Sigmoid colon (tissue), 7 donors: ENCODE data around the gene HMG20A. TPM values are rescaled to one million over a fixed set of nuclear protein-coding genes. Genes with fewer than 3 reads are reported as not detected.

ENCODE experiments used
- DNase-seq: peaks from one replicate; pipeline ENCODE4 v3.0.0-alpha.2; 2019
- H3K27ac ChIP-seq, 4 donors: fragments of 200-600 bp; sonication (generic); one replicate each; pipeline ENCODE4 v1.5.1; 2016 to 2019; ENCODE audit warnings: mild to moderate bottlenecking in 1 of 4
- H3K27me3 ChIP-seq, 3 donors: fragments of 200-600 bp; sonication (generic); one replicate each; pipeline ENCODE4 v1.5.1; 2019; ENCODE audit warnings: mild to moderate bottlenecking in 1 of 3
- H3K36me3 ChIP-seq, 4 donors: fragments of 200-600 bp; sonication (generic); one replicate each; pipeline ENCODE4 v1.5.1; 2016 to 2019
- H3K4me1 ChIP-seq, 4 donors: fragments of 200-600 bp; sonication (generic); one replicate each; pipeline ENCODE4 v1.5.1; 2017 to 2019
- H3K4me3 ChIP-seq, 4 donors: fragments of 200-600 bp; sonication (generic); one replicate each; pipeline ENCODE4 v1.5.1; 2017 to 2019; ENCODE audit warnings: mild to moderate bottlenecking in 2 of 4, moderate library complexity in 1 of 4
- H3K9me3 ChIP-seq, 4 donors: fragments of 200-600 bp in 3 of 4; sonication (generic) in 3 of 4; one replicate each; pipeline versions ENCODE4 v1.5.1 to v1.6.1; 2013 to 2019
- EP300 ChIP-seq, 4 donors: sonication (generic); formaldehyde crosslinking; IDR thresholded peaks; one replicate each; pipeline ENCODE4 v1.6.1; 2017; ENCODE audit warnings: antibody characterized with exemption in 4 of 4
- POLR2A ChIP-seq, 2 donors: fragments of 450-650 bp; IDR thresholded peaks; one replicate each; pipeline ENCODE4 v1.6.1; 2016; ENCODE audit warnings: antibody characterized with exemption in 2 of 2, mild to moderate bottlenecking in 2 of 2, moderate library complexity in 2 of 2
- POLR2AphosphoS5 ChIP-seq, 4 donors: sonication (generic); formaldehyde crosslinking; IDR thresholded peaks; one replicate each; pipeline ENCODE4 v1.6.1; 2017; ENCODE audit warnings: antibody characterized with exemption in 4 of 4
- WGBS, 2 donors: extraction: QIAGEN DNeasy Blood & Tissue Kit; methylation state at CpG; one replicate each; pipeline ENCODE4 v1.1.7; 2013; 5-methylcytosine and 5-hydroxymethylcytosine counted together
- intact Hi-C: fragments of 100-400 bp; cut with DNase I; formaldehyde crosslinking; loops from one replicate; pipeline ENCODE4 v1.15.1; 2023
- polyA plus RNA-seq, 3 donors: library from polyadenylated mRNA; stranded (reverse); fragments of 200-250 nt; gene quantifications; one replicate each; pipeline ENCODE4 v1.2.3, GENCODE V29; 2013
- total RNA-seq, 4 donors: library from RNA; depleted of rRNA; stranded (reverse); fragments of >200 nt; gene quantifications; one replicate each; pipeline ENCODE4 v1.1.0, GENCODE V29; 2016
- TF ChIP-seq, protein P1 (sequence below), 4 experiments: fragments of 450-650 bp in 3 of 4; fragments of 200-600 bp in 1 of 4; IDR thresholded peaks; one replicate each; pipeline ENCODE4 v1.5.1; 2016 to 2019; ENCODE audit warnings: antibody characterized with exemption in 4 of 4, mild to moderate bottlenecking in 3 of 4, moderate library complexity in 2 of 4
- donor health status: healthy with polysubstance abuse.
- donor health status: Bipolar disorder and iron deficiency.
- donor health status: healthy.

HMG20A gene
- total and polyA plus RNA-seq, 7 donors = 7.8 to 29.0 (median 22.5) TPM

DNA sequence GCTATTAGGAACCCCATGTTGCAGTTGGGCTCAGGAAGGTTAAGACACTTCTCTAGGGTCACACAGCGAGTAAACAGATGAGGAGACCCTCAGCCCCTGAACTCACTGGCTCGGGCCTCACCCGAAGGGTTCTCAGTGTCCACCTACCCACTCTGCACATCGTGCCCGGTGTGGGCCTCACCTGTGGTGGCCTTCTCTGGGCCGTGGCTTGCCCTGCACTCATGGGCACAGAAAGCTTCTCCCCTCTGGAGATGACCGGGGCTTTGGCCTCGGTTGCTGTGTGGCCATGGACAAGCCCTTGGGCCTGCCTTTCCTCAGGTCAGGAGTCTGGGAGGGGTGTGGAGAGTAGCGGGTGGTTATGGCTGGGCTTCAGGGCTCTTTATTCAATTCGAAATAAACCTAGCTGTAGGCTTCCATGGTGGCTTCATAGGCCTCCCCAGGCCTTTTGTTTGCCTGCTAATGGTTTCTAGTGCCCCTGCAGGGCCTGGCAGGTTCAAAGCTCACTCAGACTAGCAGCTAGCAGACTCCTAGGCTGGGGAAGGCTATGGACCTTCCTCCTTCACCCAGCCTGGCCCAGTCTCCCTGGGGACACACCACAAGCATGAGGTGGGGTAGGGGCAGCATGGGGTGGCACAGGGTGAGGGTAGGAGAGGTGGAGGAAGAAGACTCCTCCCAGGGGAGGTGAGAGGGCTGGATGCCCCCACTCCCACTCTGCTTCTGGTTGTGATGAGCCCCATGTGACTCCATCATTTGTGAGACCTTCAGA lies 108.9 kb downstream of the HMG20A start:
- no peak overlapping the region for H3K4me3 ChIP-seq
- DNase-seq = peak; percentile 32
- H3K27me3 ChIP-seq = no peaks in the 10 kb centered on the region
- 93 to 94% methylated on average over 10 of the region's 10 CpGs for WGBS, 2 donors
- intact Hi-C loops = no loop called here
- no peak for TF ChIP-seq POLR2A (IDR thresholded peaks at IDR 0.05)
- TF ChIP-seq, protein P1, sequence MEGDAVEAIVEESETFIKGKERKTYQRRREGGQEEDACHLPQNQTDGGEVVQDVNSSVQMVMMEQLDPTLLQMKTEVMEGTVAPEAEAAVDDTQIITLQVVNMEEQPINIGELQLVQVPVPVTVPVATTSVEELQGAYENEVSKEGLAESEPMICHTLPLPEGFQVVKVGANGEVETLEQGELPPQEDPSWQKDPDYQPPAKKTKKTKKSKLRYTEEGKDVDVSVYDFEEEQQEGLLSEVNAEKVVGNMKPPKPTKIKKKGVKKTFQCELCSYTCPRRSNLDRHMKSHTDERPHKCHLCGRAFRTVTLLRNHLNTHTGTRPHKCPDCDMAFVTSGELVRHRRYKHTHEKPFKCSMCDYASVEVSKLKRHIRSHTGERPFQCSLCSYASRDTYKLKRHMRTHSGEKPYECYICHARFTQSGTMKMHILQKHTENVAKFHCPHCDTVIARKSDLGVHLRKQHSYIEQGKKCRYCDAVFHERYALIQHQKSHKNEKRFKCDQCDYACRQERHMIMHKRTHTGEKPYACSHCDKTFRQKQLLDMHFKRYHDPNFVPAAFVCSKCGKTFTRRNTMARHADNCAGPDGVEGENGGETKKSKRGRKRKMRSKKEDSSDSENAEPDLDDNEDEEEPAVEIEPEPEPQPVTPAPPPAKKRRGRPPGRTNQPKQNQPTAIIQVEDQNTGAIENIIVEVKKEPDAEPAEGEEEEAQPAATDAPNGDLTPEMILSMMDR (IDR thresholded peaks at IDR 0.05) = no peak
- no peak for TF ChIP-seq EP300 (IDR thresholded peaks at IDR 0.05)
- TF ChIP-seq POLR2AphosphoS5 (IDR thresholded peaks at IDR 0.05) = no peak
- H3K9me3 ChIP-seq = no peaks in the 10 kb centered on the region
- no peaks in the 10 kb centered on the region for H3K36me3 ChIP-seq
- no peak overlapping the region for H3K27ac ChIP-seq
- H3K4me1 ChIP-seq = peaks cover 0 to 16% (median 6%) of the 10 kb centered on the region in 4 donors

DNA sequence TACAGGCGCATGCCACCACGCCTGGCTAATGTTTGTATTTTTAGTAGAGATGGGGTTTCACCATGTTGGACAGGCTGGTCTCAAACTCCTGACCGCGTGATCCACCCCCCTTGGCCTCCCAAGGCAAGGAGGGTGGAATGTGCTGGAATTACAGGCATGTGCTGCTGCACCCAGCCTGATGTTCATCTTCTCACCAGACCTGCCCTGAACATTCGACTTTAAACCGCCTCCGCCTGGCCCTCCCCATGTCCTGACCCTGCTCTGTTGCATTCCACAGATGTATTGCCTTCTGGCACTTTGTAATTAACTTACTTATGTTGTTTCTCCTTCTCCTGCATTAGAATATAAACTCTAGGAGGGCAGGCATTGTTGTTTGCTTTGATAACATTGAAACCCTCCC lies 109.9 kb downstream of the HMG20A start:
- Histone ChIP-seq H3K27me3 (no peaks in the 10 kb centered on the region), H3K36me3 (no peaks in the 10 kb centered on the region), H3K9me3 (no peaks in the 10 kb centered on the region), H3K27ac (no peak overlapping the region), H3K4me3 (no peak overlapping the region), H3K4me1 (peaks cover 0 to 16% (median 6%) of the 10 kb centered on the region in 4 donors)
- 84 to 93% methylated on average over 7 of the region's 7 CpGs for whole genome bisulfite sequencing, 2 donors
- intact Hi-C loops = no loop called here
- DNase-seq = peak; percentile 17
- TF ChIP-seq EP300 (IDR thresholded peaks at IDR 0.05) (no peak), POLR2A (IDR thresholded peaks at IDR 0.05) (no peak), POLR2AphosphoS5 (IDR thresholded peaks at IDR 0.05) (no peak)
- TF ChIP-seq, protein P1 (IDR thresholded peaks at IDR 0.05) = no peak

DNA sequence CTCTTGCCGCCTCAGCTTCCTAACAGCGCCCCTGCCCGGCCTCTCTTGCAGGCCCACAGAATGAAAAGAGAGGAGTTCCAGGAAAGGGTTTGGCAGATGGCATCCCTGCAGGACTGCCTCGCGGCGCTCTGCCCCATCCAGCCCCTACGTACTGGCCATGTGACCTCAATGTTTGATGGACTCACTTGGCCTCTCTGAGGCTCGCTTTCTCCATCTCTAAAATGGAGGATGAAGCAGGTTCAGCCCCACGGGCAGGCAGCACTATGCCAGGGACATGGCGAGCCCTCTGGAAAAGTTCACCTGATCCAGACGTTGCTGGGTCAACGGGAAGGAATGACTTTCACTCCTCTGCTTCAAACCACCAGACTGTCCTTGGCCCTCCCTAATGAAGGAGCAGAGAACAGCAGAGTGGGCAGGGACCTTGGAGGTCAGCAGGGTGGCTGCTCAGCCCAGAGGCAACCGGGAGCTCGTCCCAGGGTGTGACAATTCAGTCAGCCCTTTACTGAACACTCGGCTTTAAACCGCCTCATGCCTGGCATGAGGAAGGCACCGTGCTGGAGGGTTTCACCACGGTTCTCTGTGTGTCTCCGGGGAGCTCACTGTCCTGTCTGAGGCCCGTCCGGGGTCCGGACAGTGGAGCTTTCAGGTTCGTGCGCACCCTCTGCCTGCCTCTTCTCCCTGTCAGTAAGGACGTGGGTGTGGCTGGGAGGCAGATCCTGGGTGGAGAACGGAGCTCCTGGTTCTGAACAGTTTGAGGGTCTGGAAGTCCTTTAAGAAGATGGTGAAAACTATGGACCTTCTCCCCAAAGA lies 110.7 kb downstream of the HMG20A start:
- DNase-seq = peak; percentile 44
- Histone ChIP-seq H3K4me3 (no peak overlapping the region), H3K4me1 (peaks cover 0 to 16% (median 6%) of the 10 kb centered on the region in 4 donors), H3K27ac (no peak overlapping the region), H3K36me3 (no peaks in the 10 kb centered on the region), H3K27me3 (no peaks in the 10 kb centered on the region), H3K9me3 (no peaks in the 10 kb centered on the region)
- TF ChIP-seq POLR2AphosphoS5 (IDR thresholded peaks at IDR 0.05) (no peak), POLR2A (IDR thresholded peaks at IDR 0.05) (no peak), EP300 (IDR thresholded peaks at IDR 0.05) (no peak)
- TF ChIP-seq, protein P1 (IDR thresholded peaks at IDR 0.05) = no peak
- intact Hi-C loops = no loop called here
- 89 to 92% methylated on average over 26 of the region's 26 CpGs for WGBS, 2 donors

DNA sequence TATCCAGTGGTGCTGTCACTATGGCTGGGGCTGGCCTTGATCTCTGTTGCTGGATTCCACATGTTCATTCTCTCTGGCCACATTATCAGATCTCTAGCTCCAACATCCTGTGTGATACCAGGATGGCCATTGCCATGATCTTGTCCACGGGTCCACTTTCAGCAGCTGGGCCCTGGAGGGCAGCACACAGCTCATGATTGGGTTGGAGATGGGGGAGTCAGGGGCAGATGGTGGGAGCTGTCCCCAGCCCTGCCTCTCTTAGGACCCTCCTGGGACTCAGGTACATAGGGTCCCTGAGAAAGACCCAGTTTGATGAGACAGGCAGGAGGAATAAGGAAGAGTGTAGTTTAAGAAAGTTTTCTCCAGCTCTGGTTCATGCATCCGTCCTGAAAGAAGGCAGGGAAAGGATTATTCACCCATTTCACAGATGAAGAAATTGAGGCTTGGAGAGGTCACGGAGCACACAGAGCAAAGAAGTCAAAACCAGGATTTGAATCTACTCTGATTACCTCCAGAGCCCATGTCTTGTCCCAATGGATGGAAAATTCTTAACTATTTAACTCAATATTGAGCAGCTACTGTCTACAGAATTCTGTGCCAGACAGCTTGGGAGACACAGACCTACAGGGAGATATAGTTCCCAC lies 111.5 kb downstream of the HMG20A start:
- H3K4me1 ChIP-seq = peaks cover 0 to 11% (median 3%) of the 10 kb centered on the region in 4 donors
- DNase-seq = peak; percentile 40
- no peak overlapping the region for H3K4me3 ChIP-seq
- H3K27ac ChIP-seq = no peak overlapping the region
- 87 to 92% methylated on average over 3 of the region's 3 CpGs for WGBS, 2 donors
- no peaks in the 10 kb centered on the region for H3K36me3 ChIP-seq
- intact Hi-C loops = no loop called here
- no peaks in the 10 kb centered on the region for H3K27me3 ChIP-seq
- H3K9me3 ChIP-seq = no peaks in the 10 kb centered on the region
- TF ChIP-seq EP300 (IDR thresholded peaks at IDR 0.05) = no peak
- TF ChIP-seq POLR2A (IDR thresholded peaks at IDR 0.05) = no peak
- TF ChIP-seq, protein P1 (IDR thresholded peaks at IDR 0.05) = no peak
- no peak for TF ChIP-seq POLR2AphosphoS5 (IDR thresholded peaks at IDR 0.05)
